Sigmoid colon (tissue), 3 donors: ENCODE data around the gene ADARB2.

Experiments
- CTCF ChIP-seq, 4 experiments: fragments of 450-650 bp in 3 of 4; fragments of 200-600 bp in 1 of 4; IDR thresholded peaks; one replicate each; pipeline ENCODE4 v1.5.1; 2016 to 2019; ENCODE audit warnings: antibody characterized with exemption in 4 of 4, mild to moderate bottlenecking in 3 of 4, moderate library complexity in 2 of 4
- POLR2A ChIP-seq, 2 donors: fragments of 450-650 bp; IDR thresholded peaks; one replicate each; pipeline ENCODE4 v1.6.1; 2016; ENCODE audit warnings: antibody characterized with exemption in 2 of 2, mild to moderate bottlenecking in 2 of 2, moderate library complexity in 2 of 2

GRCh38 chr10:1642600-1643160 is 94.6 kb downstream of the ADARB2 start:
- TF ChIP-seq POLR2A (IDR thresholded peaks at IDR 0.05) (no peak), CTCF (IDR thresholded peaks at IDR 0.05) (no peak)
